ENCODE data around the gene NCR2.

GRCh38 chr6:41346441-41346840 lies 11.0 kb downstream of the NCR2 start:
- TF ChIP-seq CTCF (conservative IDR thresholded peaks at IDR 0.05; ENCODE audit: low read depth, low read length), result no peak
- no peak for TF ChIP-seq EZH2 (IDR thresholded peaks at IDR 0.05; ENCODE audit: borderline replicate concordance, low read depth, low read length, poor library complexity, severe bottlenecking)

All from A673 (cell line).